ENCODE results near the gene TFIP11.

DNA sequence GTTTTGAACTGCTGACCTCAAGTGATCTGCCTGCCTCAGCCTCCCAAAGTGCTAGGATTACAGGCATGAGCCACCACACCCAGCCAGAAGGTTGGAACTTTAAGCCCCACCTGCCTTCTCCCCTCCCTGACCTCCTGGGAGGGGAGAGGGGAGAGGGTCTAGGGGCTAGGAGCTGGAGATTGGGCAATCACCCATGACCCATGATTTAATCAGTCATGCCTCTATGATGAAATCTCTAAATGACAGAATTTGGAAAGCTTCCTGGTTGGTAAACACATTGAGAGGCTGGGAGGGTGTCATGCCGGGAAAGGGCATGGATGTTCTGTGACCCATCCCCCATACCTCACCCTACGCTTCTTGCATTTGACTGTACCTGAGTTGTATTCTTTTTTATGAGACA, 17.1 kb upstream of the TFIP11 start:
- TF ChIP-seq, protein P1, sequence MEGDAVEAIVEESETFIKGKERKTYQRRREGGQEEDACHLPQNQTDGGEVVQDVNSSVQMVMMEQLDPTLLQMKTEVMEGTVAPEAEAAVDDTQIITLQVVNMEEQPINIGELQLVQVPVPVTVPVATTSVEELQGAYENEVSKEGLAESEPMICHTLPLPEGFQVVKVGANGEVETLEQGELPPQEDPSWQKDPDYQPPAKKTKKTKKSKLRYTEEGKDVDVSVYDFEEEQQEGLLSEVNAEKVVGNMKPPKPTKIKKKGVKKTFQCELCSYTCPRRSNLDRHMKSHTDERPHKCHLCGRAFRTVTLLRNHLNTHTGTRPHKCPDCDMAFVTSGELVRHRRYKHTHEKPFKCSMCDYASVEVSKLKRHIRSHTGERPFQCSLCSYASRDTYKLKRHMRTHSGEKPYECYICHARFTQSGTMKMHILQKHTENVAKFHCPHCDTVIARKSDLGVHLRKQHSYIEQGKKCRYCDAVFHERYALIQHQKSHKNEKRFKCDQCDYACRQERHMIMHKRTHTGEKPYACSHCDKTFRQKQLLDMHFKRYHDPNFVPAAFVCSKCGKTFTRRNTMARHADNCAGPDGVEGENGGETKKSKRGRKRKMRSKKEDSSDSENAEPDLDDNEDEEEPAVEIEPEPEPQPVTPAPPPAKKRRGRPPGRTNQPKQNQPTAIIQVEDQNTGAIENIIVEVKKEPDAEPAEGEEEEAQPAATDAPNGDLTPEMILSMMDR (IDR thresholded peaks at IDR 0.05; ENCODE audit: low read length): no peak
- no peak for TF ChIP-seq EZH2 (IDR thresholded peaks at IDR 0.05; ENCODE audit: borderline replicate concordance, low read length)
